Measurements from ENCODE around the gene DYNLRB1. TPM values are rescaled to one million over a fixed set of nuclear protein-coding genes. Genes with fewer than 3 reads are reported as not detected.

The DYNLRB1 gene
- total and polyA plus RNA-seq, 4 donors = 81.4 to 331 (median 231) TPM

DNA sequence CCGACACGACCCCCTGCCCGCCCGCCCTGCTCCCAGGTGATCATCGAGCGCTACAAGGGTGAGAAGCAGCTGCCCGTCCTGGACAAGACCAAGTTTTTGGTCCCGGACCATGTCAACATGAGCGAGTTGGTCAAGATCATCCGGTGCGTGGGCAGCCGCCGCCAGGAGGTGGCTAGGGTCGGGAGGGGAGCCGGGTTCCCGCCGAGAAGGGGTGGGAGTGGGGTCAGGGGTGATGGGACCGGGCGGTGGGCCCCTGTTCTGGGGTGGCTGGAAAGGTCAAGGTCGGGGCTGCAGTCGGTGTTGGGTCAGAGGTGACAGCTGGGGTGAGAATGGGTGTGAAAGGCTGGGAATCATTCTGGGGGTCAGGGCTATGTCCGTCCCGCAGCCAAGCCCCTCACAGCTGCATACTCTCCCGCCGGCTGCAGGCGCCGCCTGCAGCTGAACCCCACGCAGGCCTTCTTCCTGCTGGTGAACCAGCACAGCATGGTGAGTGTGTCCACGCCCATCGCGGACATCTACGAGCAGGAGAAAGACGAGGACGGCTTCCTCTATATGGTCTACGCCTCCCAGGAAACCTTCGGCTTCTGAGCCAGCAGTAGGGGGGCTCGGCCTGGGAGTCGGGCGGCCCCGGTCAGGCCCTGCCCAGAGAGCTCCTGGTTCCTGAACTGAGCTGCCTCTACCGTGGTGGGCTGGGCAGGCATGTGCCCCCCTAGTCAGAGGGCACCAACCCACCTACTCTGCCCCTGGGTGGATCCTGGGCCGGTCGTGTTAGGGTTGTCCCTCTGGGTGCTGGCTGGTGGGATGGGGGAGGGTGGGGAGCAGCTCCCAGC is 43.3 kb downstream of the DYNLRB1 start:
- H3K27me3 ChIP-seq (ENCODE audit: control insufficient read depth, insufficient read depth, low read length) = no peaks in the 10 kb centered on the region
- no peaks in the 10 kb centered on the region for H3K9me3 ChIP-seq (ENCODE audit: control insufficient read depth, insufficient read depth, low read length)
- peak in 2 of 6 donors; percentile 33 to 41 for DNase-seq (ENCODE audit: low read depth in 4 of 6, low spot score in 6 of 6)
- H3K4me1 ChIP-seq (ENCODE audit: control insufficient read depth, insufficient read depth, low read length) = peaks cover 38% of the 10 kb centered on the region
- WGBS (ENCODE audit: insufficient coverage) = 31% methylated on average over 41 of the region's 43 CpGs
- peak overlapping the region; percentile 89 for H3K4me3 ChIP-seq (ENCODE audit: low read depth, low read length)
- H3K27ac ChIP-seq (ENCODE audit: low read depth, low read length) = peak overlapping the region; percentile 61
- H3K36me3 ChIP-seq (ENCODE audit: control insufficient read depth, insufficient read depth, low read length) = peaks cover 34% of the 10 kb centered on the region

DNA sequence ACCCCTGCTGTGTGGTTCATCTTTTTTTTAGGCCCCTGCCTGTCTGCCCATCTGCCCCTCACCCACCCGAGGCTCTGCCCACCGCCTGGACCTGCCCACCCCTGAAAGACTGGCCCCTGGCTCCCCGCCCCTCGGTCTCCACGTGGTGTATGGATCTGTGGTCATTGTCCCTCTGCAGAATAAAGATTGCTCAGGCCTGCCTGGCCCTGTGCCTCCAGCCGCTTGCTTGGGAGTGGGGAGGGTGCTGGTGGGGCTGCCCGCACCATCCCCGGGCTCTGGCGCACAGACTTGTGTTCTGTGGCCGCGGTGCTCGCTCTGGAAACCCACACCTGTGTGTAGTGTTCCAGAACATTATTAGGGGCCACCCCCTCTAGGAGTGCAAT is 43.9 kb downstream of the DYNLRB1 start:
- peaks cover 38% of the 10 kb centered on the region for H3K4me1 ChIP-seq (ENCODE audit: control insufficient read depth, insufficient read depth, low read length)
- H3K36me3 ChIP-seq (ENCODE audit: control insufficient read depth, insufficient read depth, low read length) = peaks cover 39% of the 10 kb centered on the region
- WGBS (ENCODE audit: insufficient coverage) = 71% methylated on average over 4 of the region's 12 CpGs
- no peaks in the 10 kb centered on the region for H3K27me3 ChIP-seq (ENCODE audit: control insufficient read depth, insufficient read depth, low read length)
- H3K9me3 ChIP-seq (ENCODE audit: control insufficient read depth, insufficient read depth, low read length) = no peaks in the 10 kb centered on the region
- peak overlapping the region; percentile 52 for H3K27ac ChIP-seq (ENCODE audit: low read depth, low read length)
- peak in 1 of 6 donors; percentile 8 for DNase-seq (ENCODE audit: low read depth in 4 of 6, low spot score in 6 of 6)
- H3K4me3 ChIP-seq (ENCODE audit: low read depth, low read length) = peak overlapping the region; percentile 89

DNA sequence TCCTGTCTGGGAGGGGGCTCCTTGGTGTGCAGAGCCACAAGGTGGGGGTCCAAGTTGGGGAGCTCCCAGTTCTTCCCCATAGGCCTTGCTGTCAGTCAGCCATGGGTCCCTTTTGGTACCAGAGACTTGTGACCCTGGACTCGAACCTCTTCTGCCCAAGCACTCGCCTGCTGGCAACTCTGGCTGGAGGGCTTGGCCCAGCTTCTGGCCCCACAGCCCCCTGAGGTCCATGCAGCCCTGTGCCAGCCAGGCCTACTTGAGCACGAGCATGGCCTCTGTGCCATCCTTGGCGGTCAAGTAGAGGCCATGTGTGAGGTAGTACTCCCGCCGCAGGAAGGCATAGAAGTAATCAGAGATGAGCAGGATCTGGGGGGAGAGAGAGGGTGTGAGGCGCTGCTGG is 44.4 kb downstream of the DYNLRB1 start:
- Histone ChIP-seq H3K4me3 (ENCODE audit: low read depth, low read length) (no peak overlapping the region), H3K36me3 (ENCODE audit: control insufficient read depth, insufficient read depth, low read length) (peaks cover 43% of the 10 kb centered on the region), H3K27me3 (ENCODE audit: control insufficient read depth, insufficient read depth, low read length) (no peaks in the 10 kb centered on the region), H3K27ac (ENCODE audit: low read depth, low read length) (no peak overlapping the region), H3K9me3 (ENCODE audit: control insufficient read depth, insufficient read depth, low read length) (no peaks in the 10 kb centered on the region), H3K4me1 (ENCODE audit: control insufficient read depth, insufficient read depth, low read length) (peaks cover 38% of the 10 kb centered on the region)
- no peak for DNase-seq (ENCODE audit: low read depth in 4 of 6, low spot score in 6 of 6)
- WGBS (ENCODE audit: insufficient coverage) = 95% methylated on average over 6 of the region's 7 CpGs

DNA sequence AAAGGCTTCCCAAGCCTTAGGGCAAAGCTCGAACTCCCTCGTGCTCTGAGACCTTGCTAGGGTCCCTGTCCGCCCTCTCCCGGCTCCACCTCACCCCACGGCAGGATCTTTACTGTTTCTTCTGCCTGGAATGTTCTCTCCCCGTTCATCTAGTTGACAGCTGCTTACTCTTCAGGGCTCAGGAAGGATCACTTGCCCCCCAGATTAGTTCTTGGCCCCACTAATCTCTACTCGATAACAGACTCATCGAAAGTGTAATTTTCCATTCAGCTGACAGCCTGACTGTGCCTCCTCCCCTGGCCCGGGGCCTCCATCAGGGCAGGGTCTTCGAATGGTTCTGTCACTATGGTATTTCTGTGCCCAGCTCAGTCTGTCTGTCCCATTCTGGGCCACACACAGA is 45.4 kb downstream of the DYNLRB1 start:
- H3K27ac ChIP-seq (ENCODE audit: low read depth, low read length) = no peak overlapping the region
- peaks cover 38% of the 10 kb centered on the region for H3K4me1 ChIP-seq (ENCODE audit: control insufficient read depth, insufficient read depth, low read length)
- no peak for DNase-seq (ENCODE audit: low read depth in 4 of 6, low spot score in 6 of 6)
- H3K9me3 ChIP-seq (ENCODE audit: control insufficient read depth, insufficient read depth, low read length) = no peaks in the 10 kb centered on the region
- no peak overlapping the region for H3K4me3 ChIP-seq (ENCODE audit: low read depth, low read length)
- H3K27me3 ChIP-seq (ENCODE audit: control insufficient read depth, insufficient read depth, low read length) = no peaks in the 10 kb centered on the region
- peaks cover 49% of the 10 kb centered on the region for H3K36me3 ChIP-seq (ENCODE audit: control insufficient read depth, insufficient read depth, low read length)
- 86% methylated on average over 10 of the region's 10 CpGs for WGBS (ENCODE audit: insufficient coverage)

DNA sequence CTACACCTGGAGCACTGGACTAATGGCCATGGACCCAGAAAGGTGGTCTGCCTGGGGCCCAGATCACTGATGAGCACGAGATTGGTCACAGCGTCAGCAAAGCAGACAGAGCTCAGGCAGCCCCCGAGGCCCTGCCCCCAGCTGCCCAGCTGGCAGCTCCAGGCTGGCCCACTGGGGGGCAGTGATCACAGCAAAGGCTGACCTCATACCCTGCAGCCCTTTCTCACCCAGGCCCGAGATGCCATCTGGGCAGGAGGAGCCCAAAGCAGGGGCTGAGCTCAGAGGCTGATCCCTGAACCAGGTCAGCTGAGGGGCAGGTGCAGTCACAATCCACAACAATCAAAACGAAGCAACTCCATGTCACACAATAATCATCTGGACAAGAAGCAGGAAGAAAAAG is 46.4 kb downstream of the DYNLRB1 start:
- Histone ChIP-seq H3K4me1 (ENCODE audit: control insufficient read depth, insufficient read depth, low read length) (peaks cover 35% of the 10 kb centered on the region), H3K9me3 (ENCODE audit: control insufficient read depth, insufficient read depth, low read length) (no peaks in the 10 kb centered on the region), H3K4me3 (ENCODE audit: low read depth, low read length) (no peak overlapping the region), H3K27me3 (ENCODE audit: control insufficient read depth, insufficient read depth, low read length) (no peaks in the 10 kb centered on the region), H3K36me3 (ENCODE audit: control insufficient read depth, insufficient read depth, low read length) (peaks cover 56% of the 10 kb centered on the region), H3K27ac (ENCODE audit: low read depth, low read length) (no peak overlapping the region)
- 60% methylated on average over 4 of the region's 5 CpGs for WGBS (ENCODE audit: insufficient coverage)
- no peak for DNase-seq (ENCODE audit: low read depth in 4 of 6, low spot score in 6 of 6)

DNA sequence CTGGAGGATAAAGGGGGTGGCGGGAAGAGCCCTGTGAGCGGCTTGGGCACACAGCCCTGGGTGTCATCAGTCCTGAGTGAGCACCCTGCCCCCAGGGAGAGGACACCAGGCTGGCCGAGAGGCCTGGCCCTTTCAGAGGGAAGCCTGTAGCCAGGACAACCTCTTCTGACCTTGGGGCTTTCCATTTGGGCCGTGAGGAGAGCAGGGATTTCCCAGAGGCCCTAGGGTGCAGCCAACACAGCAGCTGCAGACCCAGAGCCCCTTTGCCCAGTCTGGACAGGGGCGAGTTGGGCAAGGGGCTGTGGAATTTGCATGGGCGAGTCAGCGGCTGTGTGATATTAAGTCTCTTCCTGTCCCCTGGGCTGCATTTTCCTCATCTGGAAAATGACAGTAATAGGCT is 48.6 kb downstream of the DYNLRB1 start:
- WGBS (ENCODE audit: insufficient coverage) = 80% methylated on average over 7 of the region's 7 CpGs
- peaks cover 17% of the 10 kb centered on the region for H3K4me1 ChIP-seq (ENCODE audit: control insufficient read depth, insufficient read depth, low read length)
- no peak for DNase-seq (ENCODE audit: low read depth in 4 of 6, low spot score in 6 of 6)
- H3K4me3 ChIP-seq (ENCODE audit: low read depth, low read length) = no peak overlapping the region
- H3K27me3 ChIP-seq (ENCODE audit: control insufficient read depth, insufficient read depth, low read length) = no peaks in the 10 kb centered on the region
- no peaks in the 10 kb centered on the region for H3K9me3 ChIP-seq (ENCODE audit: control insufficient read depth, insufficient read depth, low read length)
- H3K27ac ChIP-seq (ENCODE audit: low read depth, low read length) = no peak overlapping the region
- peaks cover 69% of the 10 kb centered on the region for H3K36me3 ChIP-seq (ENCODE audit: control insufficient read depth, insufficient read depth, low read length)

DNA sequence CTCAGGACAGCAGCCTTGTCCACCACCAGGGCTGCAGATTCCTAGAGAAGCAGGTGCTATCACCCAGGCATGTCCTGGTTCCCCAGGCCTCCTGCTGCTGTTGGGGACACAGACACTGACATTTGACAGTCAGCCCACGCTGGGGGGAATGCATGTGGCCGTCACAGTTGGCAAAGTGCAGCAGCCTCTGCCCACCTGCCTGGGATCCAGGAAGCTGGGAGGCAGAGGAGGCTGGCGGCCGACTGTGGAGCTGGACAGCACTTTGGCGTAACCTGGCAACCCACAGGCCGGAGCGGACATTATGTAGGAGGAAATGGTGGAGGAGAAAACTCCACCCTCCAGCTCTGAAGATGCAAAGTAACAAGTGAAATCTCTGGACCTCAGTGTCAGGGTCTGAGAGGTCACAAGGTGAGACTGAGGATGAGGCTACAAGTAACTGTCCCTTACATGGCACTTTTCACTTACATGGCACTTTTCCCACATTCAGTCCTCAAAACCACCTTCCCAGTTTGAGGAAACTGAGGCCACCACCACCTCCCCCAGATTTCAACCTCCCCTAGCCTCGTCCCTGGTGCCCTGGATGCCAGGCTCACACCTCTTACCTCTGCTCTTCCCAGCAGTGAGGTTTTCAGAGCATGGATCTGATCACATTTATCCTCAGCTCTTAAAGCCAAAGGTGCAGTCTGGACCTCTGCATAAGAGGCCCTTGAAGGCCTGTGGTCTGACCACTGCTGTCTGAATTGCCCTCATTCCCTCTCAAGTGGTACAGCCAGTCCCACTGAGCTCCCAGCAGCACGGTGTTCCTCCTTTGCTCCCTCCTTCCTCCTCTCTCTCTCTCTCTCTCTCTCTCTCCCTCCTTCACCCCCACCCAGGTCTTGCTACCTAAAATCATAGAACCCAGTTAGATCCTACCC is 51.0 kb downstream of the DYNLRB1 start:
- DNase-seq (ENCODE audit: low read depth in 4 of 6, low spot score in 6 of 6) = no peak
- Histone ChIP-seq H3K4me3 (ENCODE audit: low read depth, low read length) (no peak overlapping the region), H3K27me3 (ENCODE audit: control insufficient read depth, insufficient read depth, low read length) (no peaks in the 10 kb centered on the region), H3K36me3 (ENCODE audit: control insufficient read depth, insufficient read depth, low read length) (peaks cover 50% of the 10 kb centered on the region), H3K4me1 (ENCODE audit: control insufficient read depth, insufficient read depth, low read length) (peaks cover under 1% of the 10 kb centered on the region), H3K27ac (ENCODE audit: low read depth, low read length) (no peak overlapping the region), H3K9me3 (ENCODE audit: control insufficient read depth, insufficient read depth, low read length) (no peaks in the 10 kb centered on the region)
- WGBS (ENCODE audit: insufficient coverage) = 86% methylated on average over 5 of the region's 9 CpGs

DNA sequence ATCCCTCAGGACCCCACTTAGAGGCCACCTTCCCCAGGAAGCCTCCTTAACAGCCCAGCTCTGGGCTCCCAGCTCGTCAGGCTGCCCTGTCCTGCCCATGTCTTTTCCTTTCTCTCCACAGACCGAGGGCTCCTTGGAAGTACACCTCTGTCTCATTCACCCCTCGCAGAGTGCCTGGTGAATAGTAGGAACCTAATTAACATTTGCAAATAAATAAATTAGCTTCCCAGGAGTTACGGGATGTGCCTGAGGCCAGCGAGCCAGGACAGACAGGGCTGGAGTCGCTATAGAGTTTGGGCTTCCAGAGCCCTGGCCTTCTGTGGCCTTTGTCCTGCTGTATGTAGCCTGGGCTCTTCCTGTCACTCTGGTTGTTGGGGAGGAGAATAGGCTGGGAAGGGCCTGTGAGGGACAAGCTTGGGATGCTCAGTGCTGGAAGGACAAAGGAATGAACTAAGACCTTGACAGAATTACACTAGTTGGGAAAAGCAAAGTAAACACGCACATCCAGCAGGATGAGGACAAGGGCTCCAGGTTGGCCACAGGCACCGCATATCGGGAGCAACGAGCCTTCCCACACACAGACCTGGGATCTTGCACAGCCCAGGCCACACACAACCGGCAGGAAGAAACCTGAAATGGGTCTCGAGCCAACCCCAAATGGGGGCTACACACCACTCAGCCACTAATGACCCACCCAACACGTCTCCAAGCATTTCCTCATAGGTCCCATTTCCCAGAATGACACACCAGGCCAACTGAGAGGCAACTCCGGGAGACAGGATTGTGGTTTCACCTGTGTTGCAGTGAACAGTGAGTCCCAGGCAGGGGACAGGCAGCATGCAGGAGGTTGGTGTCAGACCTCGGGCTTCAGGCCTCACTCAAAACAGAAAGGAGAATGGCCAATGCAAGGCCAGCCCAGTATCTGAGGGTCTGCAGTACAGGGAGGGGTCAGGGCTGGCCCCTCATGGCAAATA is 52.0 kb downstream of the DYNLRB1 start:
- no peak overlapping the region for H3K4me3 ChIP-seq (ENCODE audit: low read depth, low read length)
- no peak overlapping the region for H3K27ac ChIP-seq (ENCODE audit: low read depth, low read length)
- WGBS (ENCODE audit: insufficient coverage) = 88% methylated on average over 12 of the region's 15 CpGs
- no peaks in the 10 kb centered on the region for H3K4me1 ChIP-seq (ENCODE audit: control insufficient read depth, insufficient read depth, low read length)
- no peak for DNase-seq (ENCODE audit: low read depth in 4 of 6, low spot score in 6 of 6)
- peaks cover 47% of the 10 kb centered on the region for H3K36me3 ChIP-seq (ENCODE audit: control insufficient read depth, insufficient read depth, low read length)
- H3K27me3 ChIP-seq (ENCODE audit: control insufficient read depth, insufficient read depth, low read length) = no peaks in the 10 kb centered on the region
- H3K9me3 ChIP-seq (ENCODE audit: control insufficient read depth, insufficient read depth, low read length) = no peaks in the 10 kb centered on the region

DNA sequence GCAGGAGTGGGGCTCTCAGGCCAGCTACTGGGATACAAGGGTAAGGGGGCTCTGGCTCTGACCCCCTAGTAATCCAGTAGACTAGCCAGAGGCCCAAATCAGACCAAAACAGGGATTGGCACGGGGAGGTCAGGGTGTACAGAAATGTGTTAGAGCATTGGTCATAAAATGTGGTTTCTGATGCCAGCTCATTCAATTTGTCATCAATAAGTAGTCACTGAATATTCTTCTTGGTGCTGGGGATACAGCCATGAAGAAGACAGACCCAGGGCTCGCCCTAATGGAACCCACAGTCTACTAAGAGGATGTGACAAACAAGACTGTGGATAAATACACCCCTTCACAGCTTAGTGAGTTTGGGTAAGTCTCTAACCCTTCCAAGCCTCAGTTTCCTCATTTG is 53.4 kb downstream of the DYNLRB1 start:
- Histone ChIP-seq H3K4me3 (ENCODE audit: low read depth, low read length) (no peak overlapping the region), H3K36me3 (ENCODE audit: control insufficient read depth, insufficient read depth, low read length) (peaks cover 58% of the 10 kb centered on the region), H3K27me3 (ENCODE audit: control insufficient read depth, insufficient read depth, low read length) (no peaks in the 10 kb centered on the region), H3K27ac (ENCODE audit: low read depth, low read length) (no peak overlapping the region), H3K4me1 (ENCODE audit: control insufficient read depth, insufficient read depth, low read length) (no peaks in the 10 kb centered on the region), H3K9me3 (ENCODE audit: control insufficient read depth, insufficient read depth, low read length) (no peaks in the 10 kb centered on the region)
- no CpG with 5 or more reads among the region's 2 CpGs for WGBS (ENCODE audit: insufficient coverage)
- no peak for DNase-seq (ENCODE audit: low read depth in 4 of 6, low spot score in 6 of 6)

Measured in spinal cord (tissue), 10 donors.